GM23338 (cell line): ENCODE data around the gene PTPRJ. TPM values are rescaled to one million over a fixed set of nuclear protein-coding genes. Genes with fewer than 3 reads are reported as not detected.

Experiments
- ATAC-seq: fragments of 200-7000 bp; cut with Tn5 transposase; 3 replicates; pipeline ENCODE4 v1.9.1; 2020
- DNase-seq: peaks from one replicate; pipeline ENCODE4 v3.0.0-alpha.2; 2015; ENCODE audit warnings: low spot score
- H2AFZ ChIP-seq: fragments of 200-600 bp; sonication (generic); 2 replicates; pipeline ENCODE4 v1.8.0; 2016; ENCODE audit warnings: antibody characterized with exemption, mild to moderate bottlenecking, moderate library complexity
- H3F3A ChIP-seq: fragments of 200-600 bp; sonication (generic); replicated peaks from 2 replicates; pipeline ENCODE4 v1.8.0; 2017; ENCODE audit warnings: antibody characterized with exemption, mixed run types, low read depth
- H3K27ac ChIP-seq: fragments of 200-600 bp; sonication (generic); 2 replicates; pipeline ENCODE4 v1.6.1; 2016; ENCODE audit warnings: low read depth
- H3K27me3 ChIP-seq: fragments of 200-600 bp; sonication (generic); 2 replicates; pipeline ENCODE4 v1.8.0; 2016; ENCODE audit warnings: mild to moderate bottlenecking, mixed run types, moderate library complexity; ENCODE audit not compliant: insufficient read depth
- H3K36me3 ChIP-seq: fragments of 200-600 bp; sonication (generic); 2 replicates; pipeline ENCODE4 v1.8.0; 2016; ENCODE audit warnings: mild to moderate bottlenecking; ENCODE audit not compliant: insufficient read depth
- H3K4me1 ChIP-seq: fragments of 200-600 bp; sonication (generic); 2 replicates; pipeline ENCODE4 v1.8.0; 2016; ENCODE audit warnings: mild to moderate bottlenecking, moderate library complexity; ENCODE audit not compliant: insufficient read depth
- H3K4me2 ChIP-seq: fragments of 200-600 bp; sonication (generic); 2 replicates; pipeline ENCODE4 v1.7.1; 2017; ENCODE audit warnings: mixed run types
- H3K4me3 ChIP-seq: fragments of 200-600 bp; sonication (generic); 2 replicates; pipeline ENCODE4 v1.6.1; 2016; ENCODE audit warnings: mixed run types
- H3K79me2 ChIP-seq: fragments of 200-600 bp; sonication (generic); replicated peaks from 2 replicates; pipeline ENCODE4 v1.8.0; 2017; ENCODE audit warnings: mild to moderate bottlenecking; ENCODE audit not compliant: insufficient read depth
- H3K9me2 ChIP-seq: fragments of 200-600 bp; sonication (generic); 2 replicates; pipeline ENCODE4 v1.8.0; 2017; ENCODE audit not compliant: insufficient read depth
- H4K20me1 ChIP-seq: fragments of 200-600 bp; sonication (generic); replicated peaks from 2 replicates; pipeline ENCODE4 v1.8.0; 2017; ENCODE audit warnings: mild to moderate bottlenecking; ENCODE audit not compliant: insufficient read depth
- H3K27ac Mint-ChIP-seq: 2 replicates; pipeline ENCODE4 v1.8.0; 2020; ENCODE audit warnings: inconsistent platforms, mild to moderate bottlenecking, moderate library complexity, mixed read lengths
- H3K27me3 Mint-ChIP-seq: 3 replicates; pipeline ENCODE4 v1.8.0; 2022; ENCODE audit warnings: low read depth, mild to moderate bottlenecking, moderate library complexity, mixed read lengths, inconsistent platforms; ENCODE audit not compliant: insufficient read depth, poor library complexity
- H3K36me3 Mint-ChIP-seq: 3 replicates; pipeline ENCODE4 v1.8.0; 2021; ENCODE audit warnings: low read depth, mild to moderate bottlenecking, inconsistent platforms, moderate library complexity, mixed read lengths
- H3K4me1 Mint-ChIP-seq: 3 replicates; pipeline ENCODE4 v1.8.0; 2020; ENCODE audit warnings: mild to moderate bottlenecking, inconsistent platforms, mixed read lengths
- H3K4me3 Mint-ChIP-seq: 3 replicates; pipeline ENCODE4 v1.8.0; 2021; ENCODE audit warnings: moderate library complexity, mild to moderate bottlenecking, inconsistent platforms, mixed read lengths
- H3K9me3 Mint-ChIP-seq: 3 replicates; pipeline ENCODE4 v1.8.0; 2020; ENCODE audit warnings: moderate library complexity, mild to moderate bottlenecking, inconsistent platforms, mixed read lengths
- CREB1 ChIP-seq: fragments of 250-450 bp; sonication (Bioruptor Pico); IDR thresholded peaks from 2 replicates; pipeline ENCODE4 v1.5.0; 2020; ENCODE audit warnings: low read depth, mild to moderate bottlenecking, moderate library complexity
- ETS1 ChIP-seq: IDR thresholded peaks from 2 replicates; pipeline ENCODE4 v1.6.1; 2016; ENCODE audit warnings: antibody characterized with exemption
- JUNB ChIP-seq: IDR thresholded peaks from one replicate; pipeline ENCODE4 v1.6.1; 2016; ENCODE audit warnings: antibody characterized with exemption; ENCODE audit not compliant: unreplicated experiment
- NANOG ChIP-seq: IDR thresholded peaks from 2 replicates; pipeline ENCODE4 v1.6.1; 2016; ENCODE audit warnings: antibody characterized with exemption, borderline replicate concordance
- POLR2AphosphoS5 ChIP-seq: IDR thresholded peaks from 2 replicates; pipeline ENCODE4 v1.6.1; 2016; ENCODE audit warnings: antibody characterized with exemption, low read depth
- REST ChIP-seq: IDR thresholded peaks from one replicate; pipeline ENCODE4 v1.6.1; 2018; ENCODE audit warnings: antibody characterized with exemption; ENCODE audit not compliant: unreplicated experiment
- STAT1 ChIP-seq: IDR thresholded peaks from one replicate; pipeline ENCODE4 v1.6.1; 2016; ENCODE audit warnings: antibody characterized with exemption; ENCODE audit not compliant: unreplicated experiment
- ZNF114 ChIP-seq: fragments of 250-450 bp; sonication (Bioruptor Pico); IDR thresholded peaks from 2 replicates; pipeline ENCODE4 v1.5.0; 2020; ENCODE audit warnings: mild to moderate bottlenecking, moderate library complexity
- ZNF331 ChIP-seq: fragments of 250-450 bp; sonication (Bioruptor Pico); IDR thresholded peaks from 2 replicates; pipeline ENCODE4 v1.5.0; 2020; ENCODE audit warnings: low read depth, mild to moderate bottlenecking, moderate library complexity
- polyA plus RNA-seq: library from polyadenylated mRNA; unstranded; fragments of >200 nt; fragmentation: Nextera tagmentation; extraction: Ambion mirVana; gene quantifications from 2 replicates; pipeline ENCODE4 v1.2.1, GENCODE V29; 2016
- total RNA-seq: library from RNA; depleted of rRNA; stranded (reverse); fragments of >200 nt; shearing (Covaris generic); gene quantifications from 2 replicates; pipeline ENCODE4 v1.2.3, GENCODE V29; 2014
- TF ChIP-seq, protein P1 (sequence below): fragments of 250-450 bp; sonication (Bioruptor Pico); IDR thresholded peaks from 2 replicates; pipeline ENCODE4 v1.5.0; 2020; ENCODE audit warnings: mild to moderate bottlenecking, moderate library complexity

The PTPRJ gene
- total and polyA plus RNA-seq, 2 experiments from 2014 or later = 4.2 to 16.0 TPM

DNA sequence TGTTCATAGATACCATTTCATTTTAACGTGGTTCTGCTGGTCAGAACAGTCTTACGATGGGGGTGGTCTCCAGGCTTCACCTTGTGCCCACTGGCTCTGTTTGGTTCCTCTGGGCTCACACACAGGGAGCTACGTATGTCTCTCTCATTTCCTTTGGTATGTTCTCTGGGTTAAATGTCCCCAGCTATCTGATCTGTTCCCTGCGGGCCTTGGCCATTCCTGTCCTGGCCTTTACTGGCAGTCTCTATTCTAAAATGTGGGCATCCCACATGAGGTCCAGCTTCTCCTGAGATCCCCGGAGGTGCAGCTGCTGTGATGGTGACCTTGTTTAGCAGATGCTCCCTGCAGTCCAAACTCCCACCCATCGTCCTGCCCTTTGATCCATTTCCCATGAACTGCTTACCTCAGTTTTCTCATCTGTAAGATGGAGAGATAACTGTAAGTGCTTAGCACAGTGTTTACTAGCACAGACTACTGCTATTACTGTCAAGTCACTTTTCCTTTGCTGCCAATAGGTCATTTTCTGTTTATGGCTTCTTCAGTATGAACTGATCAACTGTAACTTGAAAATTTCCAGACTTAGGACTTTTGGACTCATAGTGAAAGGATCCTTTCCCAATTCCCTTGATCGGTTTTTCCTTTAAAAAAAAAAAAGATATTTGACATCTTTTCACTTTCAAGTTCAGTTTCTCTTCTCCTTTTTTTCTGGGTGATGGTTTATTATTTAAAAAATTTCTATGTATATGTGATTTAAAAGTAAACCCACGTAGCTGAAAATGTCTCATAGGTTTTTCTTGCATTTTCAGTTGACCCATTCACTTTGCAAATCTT lies 92.9 kb downstream of the PTPRJ start (continued):
- TF ChIP-seq ZNF331 (CRISPR knock-in tag) = no peak
- no peak for TF ChIP-seq STAT1
- TF ChIP-seq ZNF114 (CRISPR knock-in tag) = no peak
- TF ChIP-seq CREB1 = no peak

DNA sequence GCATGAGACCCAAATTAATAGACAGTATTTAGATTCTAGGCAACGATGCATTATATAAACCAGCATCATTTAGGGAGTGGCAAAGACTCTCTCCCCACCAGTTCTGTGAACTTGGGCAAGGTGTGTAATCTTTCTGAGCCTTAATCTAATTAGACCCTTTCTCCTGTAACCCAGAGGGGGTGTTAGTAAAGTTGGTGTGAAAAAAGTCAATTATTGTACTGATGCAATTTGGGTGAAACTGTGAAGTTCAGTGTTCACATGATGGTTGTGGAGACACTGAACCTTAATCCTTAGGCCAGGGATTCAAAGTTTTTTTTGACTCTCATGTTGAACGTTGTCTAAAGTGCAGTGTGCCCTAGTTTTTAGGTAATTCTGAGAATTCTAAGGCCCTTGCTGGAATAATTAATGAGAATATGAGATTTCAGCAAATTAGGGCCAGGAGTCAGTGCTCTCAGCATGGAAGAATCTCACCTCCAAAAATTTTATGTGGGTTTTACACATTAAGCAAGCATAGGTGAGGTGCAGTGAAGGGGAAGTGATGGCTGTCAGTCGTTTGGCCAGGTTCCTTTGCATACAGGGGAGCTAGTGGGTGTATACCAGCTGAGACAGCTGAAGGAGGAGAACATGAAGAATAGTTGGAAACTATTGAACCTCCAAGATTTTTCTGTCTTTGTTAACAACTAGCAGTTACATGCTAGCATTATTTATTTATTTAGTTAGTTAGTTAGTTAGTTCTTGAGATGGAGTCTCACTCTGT lies 94.2 kb downstream of the PTPRJ start:
- Mint-ChIP-seq H3K4me3 (no peak overlapping the region), H3K27me3 (peaks cover 8% of the 10 kb centered on the region), H3K27ac (no peak overlapping the region; the same call in 1 of the 2 replicates), H3K36me3 (no peaks in the 10 kb centered on the region; the same call in 2 of the 3 replicates), H3K4me1 (peaks cover 11% of the 10 kb centered on the region), H3K9me3 (no peaks in the 10 kb centered on the region)
- H3K9me2 ChIP-seq = 0 out of 2 replicates have a peak, but pooled peaks cover 9% of the 10 kb centered on the region
- no peaks in the 10 kb centered on the region for H3K79me2 ChIP-seq
- H4K20me1 ChIP-seq = no peaks in the 10 kb centered on the region; the same call in 1 of the 2 replicates
- DNase-seq = no peak
- no peak overlapping the region for H3K4me2 ChIP-seq
- no peak overlapping the region for H2AFZ ChIP-seq
- no peak overlapping the region for H3K27ac ChIP-seq
- H3K4me3 ChIP-seq = no peak overlapping the region
- no peak for ATAC-seq
- no peaks in the 10 kb centered on the region for H3K36me3 ChIP-seq
- H3K27me3 ChIP-seq = no peaks in the 10 kb centered on the region
- no peaks in the 10 kb centered on the region for H3K4me1 ChIP-seq
- H3F3A ChIP-seq = no peaks in the 10 kb centered on the region
- no peak for TF ChIP-seq NANOG
- TF ChIP-seq ETS1 = no peak
- no peak for TF ChIP-seq ZNF114 (CRISPR knock-in tag)
- no peak for TF ChIP-seq REST
- TF ChIP-seq, protein P1, sequence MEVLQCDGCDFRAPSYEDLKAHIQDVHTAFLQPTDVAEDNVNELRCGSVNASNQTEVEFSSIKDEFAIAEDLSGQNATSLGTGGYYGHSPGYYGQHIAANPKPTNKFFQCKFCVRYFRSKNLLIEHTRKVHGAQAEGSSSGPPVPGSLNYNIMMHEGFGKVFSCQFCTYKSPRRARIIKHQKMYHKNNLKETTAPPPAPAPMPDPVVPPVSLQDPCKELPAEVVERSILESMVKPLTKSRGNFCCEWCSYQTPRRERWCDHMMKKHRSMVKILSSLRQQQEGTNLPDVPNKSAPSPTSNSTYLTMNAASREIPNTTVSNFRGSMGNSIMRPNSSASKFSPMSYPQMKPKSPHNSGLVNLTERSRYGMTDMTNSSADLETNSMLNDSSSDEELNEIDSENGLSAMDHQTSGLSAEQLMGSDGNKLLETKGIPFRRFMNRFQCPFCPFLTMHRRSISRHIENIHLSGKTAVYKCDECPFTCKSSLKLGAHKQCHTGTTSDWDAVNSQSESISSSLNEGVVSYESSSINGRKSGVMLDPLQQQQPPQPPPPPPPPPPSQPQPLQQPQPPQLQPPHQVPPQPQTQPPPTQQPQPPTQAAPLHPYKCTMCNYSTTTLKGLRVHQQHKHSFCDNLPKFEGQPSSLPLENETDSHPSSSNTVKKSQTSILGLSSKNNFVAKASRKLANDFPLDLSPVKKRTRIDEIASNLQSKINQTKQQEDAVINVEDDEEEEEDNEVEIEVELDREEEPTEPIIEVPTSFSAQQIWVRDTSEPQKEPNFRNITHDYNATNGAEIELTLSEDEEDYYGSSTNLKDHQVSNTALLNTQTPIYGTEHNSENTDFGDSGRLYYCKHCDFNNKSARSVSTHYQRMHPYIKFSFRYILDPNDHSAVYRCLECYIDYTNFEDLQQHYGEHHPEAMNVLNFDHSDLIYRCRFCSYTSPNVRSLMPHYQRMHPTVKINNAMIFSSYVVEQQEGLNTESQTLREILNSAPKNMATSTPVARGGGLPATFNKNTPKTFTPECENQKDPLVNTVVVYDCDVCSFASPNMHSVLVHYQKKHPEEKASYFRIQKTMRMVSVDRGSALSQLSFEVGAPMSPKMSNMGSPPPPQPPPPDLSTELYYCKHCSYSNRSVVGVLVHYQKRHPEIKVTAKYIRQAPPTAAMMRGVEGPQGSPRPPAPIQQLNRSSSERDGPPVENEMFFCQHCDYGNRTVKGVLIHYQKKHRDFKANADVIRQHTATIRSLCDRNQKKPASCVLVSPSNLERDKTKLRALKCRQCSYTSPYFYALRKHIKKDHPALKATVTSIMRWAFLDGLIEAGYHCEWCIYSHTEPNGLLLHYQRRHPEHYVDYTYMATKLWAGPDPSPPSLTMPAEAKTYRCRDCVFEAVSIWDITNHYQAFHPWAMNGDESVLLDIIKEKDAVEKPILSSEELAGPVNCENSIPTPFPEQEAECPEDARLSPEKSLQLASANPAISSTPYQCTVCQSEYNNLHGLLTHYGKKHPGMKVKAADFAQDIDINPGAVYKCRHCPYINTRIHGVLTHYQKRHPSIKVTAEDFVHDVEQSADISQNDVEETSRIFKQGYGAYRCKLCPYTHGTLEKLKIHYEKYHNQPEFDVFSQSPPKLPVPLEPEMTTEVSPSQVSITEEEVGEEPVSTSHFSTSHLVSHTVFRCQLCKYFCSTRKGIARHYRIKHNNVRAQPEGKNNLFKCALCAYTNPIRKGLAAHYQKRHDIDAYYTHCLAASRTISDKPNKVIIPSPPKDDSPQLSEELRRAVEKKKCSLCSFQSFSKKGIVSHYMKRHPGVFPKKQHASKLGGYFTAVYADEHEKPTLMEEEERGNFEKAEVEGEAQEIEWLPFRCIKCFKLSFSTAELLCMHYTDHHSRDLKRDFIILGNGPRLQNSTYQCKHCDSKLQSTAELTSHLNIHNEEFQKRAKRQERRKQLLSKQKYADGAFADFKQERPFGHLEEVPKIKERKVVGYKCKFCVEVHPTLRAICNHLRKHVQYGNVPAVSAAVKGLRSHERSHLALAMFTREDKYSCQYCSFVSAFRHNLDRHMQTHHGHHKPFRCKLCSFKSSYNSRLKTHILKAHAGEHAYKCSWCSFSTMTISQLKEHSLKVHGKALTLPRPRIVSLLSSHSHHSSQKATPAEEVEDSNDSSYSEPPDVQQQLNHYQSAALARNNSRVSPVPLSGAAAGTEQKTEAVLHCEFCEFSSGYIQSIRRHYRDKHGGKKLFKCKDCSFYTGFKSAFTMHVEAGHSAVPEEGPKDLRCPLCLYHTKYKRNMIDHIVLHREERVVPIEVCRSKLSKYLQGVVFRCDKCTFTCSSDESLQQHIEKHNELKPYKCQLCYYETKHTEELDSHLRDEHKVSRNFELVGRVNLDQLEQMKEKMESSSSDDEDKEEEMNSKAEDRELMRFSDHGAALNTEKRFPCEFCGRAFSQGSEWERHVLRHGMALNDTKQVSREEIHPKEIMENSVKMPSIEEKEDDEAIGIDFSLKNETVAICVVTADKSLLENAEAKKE (CRISPR knock-in tag) = no peak
- no peak for TF ChIP-seq POLR2AphosphoS5
- no peak for TF ChIP-seq CREB1
- TF ChIP-seq STAT1 = no peak
- no peak for TF ChIP-seq JUNB
- TF ChIP-seq ZNF331 (CRISPR knock-in tag) = no peak
